Kidney (tissue), 22 donors: Measurements from ENCODE around the gene ZNF839. TPM values are rescaled to one million over a fixed set of nuclear protein-coding genes. Genes with fewer than 3 reads are reported as not detected.

Source experiments
- DNase-seq, 5 donors: peaks; one replicate each; pipeline ENCODE4 v3.0.0-alpha.2; 2013 to 2020
- FAIRE-seq: peaks from 2 replicates; lab custom pipeline; 2012; peaks lifted over from hg19 to GRCh38; lab: Jason Lieb, UNC
- H3K27ac ChIP-seq, 2 donors: one replicate each; pipeline ENCODE4 v1.7.0; 2013; ENCODE audit warnings: low read depth in 2 of 2, low read length in 2 of 2, inconsistent platforms in 1 of 2
- H3K27me3 ChIP-seq: one replicate; pipeline ENCODE4 v1.7.1; 2013; ENCODE audit warnings: low read length, inconsistent platforms; ENCODE audit not compliant: control insufficient read depth, insufficient read depth
- H3K36me3 ChIP-seq, 3 donors: one replicate each; pipeline versions ENCODE4 v1.7.0 to v1.7.1; 2013; ENCODE audit warnings: low read length in 3 of 3, control low read depth in 1 of 3, inconsistent platforms in 1 of 3; ENCODE audit not compliant: insufficient read depth in 3 of 3, control insufficient read depth in 2 of 3
- H3K4me1 ChIP-seq, 3 donors: one replicate each; pipeline versions ENCODE4 v1.7.0 to v1.7.1; 2013; ENCODE audit warnings: low read length in 3 of 3, inconsistent platforms in 1 of 3, low read depth in 1 of 3; ENCODE audit not compliant: control insufficient read depth in 2 of 3, insufficient read depth in 2 of 3
- H3K4me3 ChIP-seq, 3 donors: one replicate each; pipeline versions ENCODE4 v1.7.0 to v1.8.1; 2013; ENCODE audit warnings: low read length in 3 of 3, control low read depth in 1 of 3, inconsistent platforms in 1 of 3
- H3K9ac ChIP-seq, 3 donors: one replicate each; pipeline versions ENCODE4 v1.7.0 to v1.7.1; 2013; ENCODE audit warnings: low read length in 3 of 3, control low read depth in 1 of 3, inconsistent platforms in 1 of 3
- H3K9me3 ChIP-seq, 3 donors: one replicate each; pipeline versions ENCODE4 v1.7.0 to v1.7.1; 2013; ENCODE audit warnings: low read length in 3 of 3, control low read depth in 1 of 3, inconsistent platforms in 1 of 3; ENCODE audit not compliant: control insufficient read depth in 2 of 3, insufficient read depth in 1 of 3
- CTCF ChIP-seq: IDR thresholded peaks from 3 replicates; pipeline ENCODE4 v1.5.1; 2012; ENCODE audit warnings: mild to moderate bottlenecking, moderate library complexity, borderline replicate concordance; ENCODE audit not compliant: insufficient read depth; ENCODE audit errors: extremely low read depth
- intact Hi-C: fragments of 100-400 bp; cut with DNase I; formaldehyde crosslinking; loops from one replicate; pipeline ENCODE4 v1.11.1; 2022
- long read RNA-seq, 10 donors: library from polyadenylated mRNA in 1 of 10; unstranded in 1 of 10; transcript quantifications; one replicate each; pipeline ENCODE4 v2.0.0 and lab custom pipeline, GENCODE V29; 2021 to 2026
- polyA plus RNA-seq: library from polyadenylated mRNA; stranded (reverse); fragments of 350-450 nt; fragmentation: Illumina TruSeq; extraction: RNeasy Lipid Tissue Mini Kit (QIAGEN cat#74804); gene quantifications from one replicate; pipeline ENCODE4 v1.2.3, GENCODE V29; 2014; ENCODE audit warnings: low read depth, low replicate concordance; ENCODE audit not compliant: insufficient read depth
- total RNA-seq: library from RNA; stranded (reverse); fragmentation: NEBNext Ultra II Directional; extraction: Animal tissue kit (Norgen Biotek cat#: 25700); gene quantifications from one replicate; pipeline ENCODE4 v1.2.1, GENCODE V29; 2021
- donor health status: control.
- donor health status: control.
- donor health status: control.
- donor health status: control.
- donor health status: control.
- donor health status: DM: yes; HTN: yes; CAD: no.
- donor health status: Normal renal cell carcinoma (clear cell type).

Gene ZNF839
- 15.8 TPM for total RNA-seq
- polyA plus RNA-seq = 7.8 TPM
- long read RNA-seq, donor 1 = 0 reads
- long read RNA-seq, donor 2, partial matches to known transcripts = 26 of 26 reads
- long read RNA-seq, donor 2, other reads (novel, unspliced or antisense) = 0 of 26 reads
- long read RNA-seq, donor 3 = 0 reads
- long read RNA-seq, donor 4, partial matches to known transcripts = 0 of 1 reads
- long read RNA-seq, donor 4, other reads (novel, unspliced or antisense) = 0 of 1 reads
- long read RNA-seq, donor 5 = 0 reads
- long read RNA-seq, donor 6 = 0 reads
- long read RNA-seq, donor 7, partial matches to known transcripts = 8 of 15 reads
- long read RNA-seq, donor 7, other reads (novel, unspliced or antisense) = 3 of 15 reads
- long read RNA-seq, donor 8 = 0 reads
- long read RNA-seq, donor 9, partial matches to known transcripts = 0 of 1 reads
- long read RNA-seq, donor 9, other reads (novel, unspliced or antisense) = 0 of 1 reads
- long read RNA-seq, donor 10, partial matches to known transcripts = 0 of 1 reads
- long read RNA-seq, donor 10, other reads (novel, unspliced or antisense) = 0 of 1 reads

GRCh38 chr14:102319351-102320032, at the start of gene ZNF839:
TSS of gene ZNF839 (plus strand) at chr14:102319746. CDS start at chr14:102319766, 20 bp downstream.
- Histone ChIP-seq H3K4me3 (peak within 1 kb of the TSS; percentile 77 to 90 (median 87)), H3K4me1 (peaks cover 0 to 19% (median 18%) of the 10 kb centered on the region in 3 donors), H3K27ac (peak within 1 kb of the TSS; percentile 89 to 96), H3K9ac (peak within 1 kb of the TSS; percentile 85 to 98 (median 93)), H3K9me3 (no peaks in the 10 kb centered on the region), H3K36me3 (no peaks in the 10 kb centered on the region), H3K27me3 (no peaks in the 10 kb centered on the region)
- no peak for TF ChIP-seq CTCF
- DNase-seq = peak; percentile 93 to 97 (median 95)
- intact Hi-C loops = no loop called here
- no peak for FAIRE-seq

- FAIRE-seq = no peak
- intact Hi-C loops = no loop called here
- H3K4me3 ChIP-seq = no peak overlapping the region
- no peaks in the 10 kb centered on the region for H3K9me3 ChIP-seq
- H3K27me3 ChIP-seq = no peaks in the 10 kb centered on the region
- no peak for TF ChIP-seq CTCF
- no peak overlapping the region for H3K9ac ChIP-seq
- H3K36me3 ChIP-seq = no peaks in the 10 kb centered on the region
- DNase-seq = no peak
- no peaks in the 10 kb centered on the region for H3K4me1 ChIP-seq
- no peak overlapping the region for H3K27ac ChIP-seq
Measured at GRCh38 chr14:102272392-102272791, 47.2 kb upstream of the ZNF839 start.

- intact Hi-C loops = no loop called here
- Histone ChIP-seq H3K27me3 (no peaks in the 10 kb centered on the region), H3K27ac (no peak overlapping the region), H3K36me3 (peaks cover 2 to 5% (median 3%) of the 10 kb centered on the region in 3 donors), H3K9me3 (no peaks in the 10 kb centered on the region), H3K4me1 (no peaks in the 10 kb centered on the region), H3K9ac (no peak overlapping the region), H3K4me3 (no peak overlapping the region)
- DNase-seq (no peak), FAIRE-seq (no peak)
- no peak for TF ChIP-seq CTCF
Measured at GRCh38 chr14:102275866-102276265, 43.7 kb upstream of the ZNF839 start.
